Fibroblast of lung (primary cell): Measurements from ENCODE around the gene LCE3B. TPM values are rescaled to one million over a fixed set of nuclear protein-coding genes. Genes with fewer than 3 reads are reported as not detected.

Experiments used
- DNase-seq, 2 donors: peaks; one replicate each; pipeline versions ENCODE4 v3.0.0 to v3.0.0-alpha.2; 2010; ENCODE audit warnings: low read depth in 2 of 2
- H2AFZ ChIP-seq: 2 replicates; pipeline ENCODE4 v1.5.1; 2012; ENCODE audit warnings: low read length, control low read depth, inconsistent platforms
- H3K27ac ChIP-seq: 2 replicates; pipeline ENCODE4 v1.5.1; 2011; ENCODE audit warnings: low read length, control low read depth; ENCODE audit not compliant: insufficient read depth
- H3K27me3 ChIP-seq: 2 replicates; pipeline ENCODE4 v1.5.1; 2011; ENCODE audit warnings: mild to moderate bottlenecking, low read length; ENCODE audit not compliant: control insufficient read depth, insufficient read depth
- H3K36me3 ChIP-seq: 2 replicates; pipeline ENCODE4 v1.5.1; 2011; ENCODE audit warnings: low read length; ENCODE audit not compliant: control insufficient read depth, insufficient read depth
- H3K4me1 ChIP-seq: 2 replicates; pipeline ENCODE4 v1.5.1; 2011; ENCODE audit warnings: low read length; ENCODE audit not compliant: control insufficient read depth, insufficient read depth; ENCODE audit errors: extremely low read depth
- H3K4me2 ChIP-seq: 2 replicates; pipeline ENCODE4 v1.5.1; 2011; ENCODE audit warnings: low read length, control low read depth; ENCODE audit not compliant: insufficient read depth; ENCODE audit errors: extremely low read depth
- H3K4me3 ChIP-seq, 4 experiments: fragments of 200-600 bp in 1 of 4; sonication (generic) in 1 of 4; replicated peaks in 1 of 4; 2 replicates each; pipeline ENCODE4 v1.5.1; 2011 to 2016; ENCODE audit warnings: low read length in 4 of 4, low read depth in 3 of 4, mild to moderate bottlenecking in 3 of 4, control low read depth in 2 of 4, inconsistent platforms in 1 of 4, mixed read lengths in 1 of 4; ENCODE audit not compliant: insufficient read depth in 1 of 4; ENCODE audit errors: control extremely low read depth in 1 of 4
- H3K79me2 ChIP-seq: 2 replicates; pipeline ENCODE4 v1.5.1; 2012; ENCODE audit warnings: mild to moderate bottlenecking, low read length, inconsistent platforms; ENCODE audit not compliant: control insufficient read depth, insufficient read depth
- H3K9ac ChIP-seq: 2 replicates; pipeline ENCODE4 v1.5.1; 2011; ENCODE audit warnings: mild to moderate bottlenecking, low read length, control low read depth; ENCODE audit not compliant: insufficient read depth
- H3K9me3 ChIP-seq: 2 replicates; pipeline ENCODE4 v1.5.1; 2012; ENCODE audit warnings: low read depth, low read length; ENCODE audit not compliant: control insufficient read depth, insufficient read depth
- H4K20me1 ChIP-seq: 2 replicates; pipeline ENCODE4 v1.5.1; 2011; ENCODE audit warnings: low read length; ENCODE audit not compliant: control insufficient read depth, insufficient read depth; ENCODE audit errors: extremely low read depth
- EZH2 ChIP-seq: IDR thresholded peaks from 2 replicates; pipeline ENCODE4 v1.5.1; 2012; ENCODE audit warnings: low read length, control low read depth, mild to moderate bottlenecking; ENCODE audit errors: missing control alignments
- polyA minus RNA-seq: library from RNA; depleted of rRNA, polyadenylated mRNA; stranded (reverse); fragments of >200 nt; gene quantifications from 2 replicates; pipeline ENCODE4 v1.2.3, GENCODE V29; 2011; ENCODE audit warnings: low replicate concordance
- polyA plus RNA-seq, 2 donors: library from polyadenylated mRNA; depleted of rRNA in 1 of 2; stranded (reverse) in 1 of 2; unstranded in 1 of 2; fragments of >200 nt; gene quantifications; 2 replicates each; pipeline ENCODE4 v1.2.1, GENCODE V29; 2011 to 2012; ENCODE audit warnings: missing spikeins in 1 of 2
- total RNA-seq: library from RNA; depleted of rRNA; stranded (reverse); fragments of >200 nt; gene quantifications from 2 replicates; pipeline ENCODE4 v1.2.1, GENCODE V29; 2014
- TF ChIP-seq, protein P1 (sequence below), 2 donors: IDR thresholded peaks in 1 of 2; conservative IDR thresholded peaks in 1 of 2; 1 replicate in 1 of 2; 2 replicates in 1 of 2; pipeline ENCODE4 v1.5.1; 2011 to 2012; ENCODE audit warnings: low read length in 2 of 2, control low read depth in 1 of 2, inconsistent platforms in 1 of 2, low read depth in 1 of 2, mild to moderate bottlenecking in 1 of 2

Gene LCE3B, protein sequence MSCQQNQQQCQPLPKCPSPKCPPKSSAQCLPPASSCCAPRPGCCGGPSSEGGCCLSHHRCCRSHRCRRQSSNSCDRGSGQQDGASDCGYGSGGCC
- not detected in 2 replicates for total RNA-seq
- polyA plus RNA-seq, result not detected in 2 replicates
- not detected in 2 replicates for polyA plus RNA-seq (2012)
- not detected in 2 replicates for polyA minus RNA-seq

DNA sequence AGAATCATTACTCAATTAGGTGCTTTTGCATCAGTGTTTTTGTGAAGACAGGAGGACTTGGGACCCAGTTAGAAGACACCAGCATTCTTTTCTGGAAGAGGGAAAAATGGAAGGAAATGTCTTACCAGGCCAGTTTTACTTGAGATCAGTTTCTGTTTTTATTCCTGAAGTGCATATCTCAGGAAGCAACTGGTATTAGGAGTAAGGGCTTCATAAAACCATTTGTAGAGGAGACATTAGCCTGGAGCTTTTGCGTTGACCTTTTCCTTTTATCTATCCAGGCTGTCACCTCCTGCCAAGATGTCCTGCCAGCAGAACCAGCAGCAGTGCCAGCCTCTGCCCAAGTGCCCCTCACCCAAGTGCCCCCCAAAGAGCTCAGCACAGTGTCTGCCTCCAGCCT, at the start of gene LCE3B:
TSS of gene LCE3B (plus strand) at position 301 of the 400 bp plus-strand sequence. CDS start at position 301, 0 bp downstream.
- H3K4me3 ChIP-seq, result no peak within 1 kb of the TSS
- no peak within 1 kb of the TSS for H3K4me2 ChIP-seq
- no peak within 1 kb of the TSS for H3K27ac ChIP-seq
- H2AFZ ChIP-seq, result no peak within 1 kb of the TSS
- no peaks in the 10 kb centered on the region for H3K9me3 ChIP-seq
- no peaks in the 10 kb centered on the region for H4K20me1 ChIP-seq
- no peaks in the 10 kb centered on the region for H3K36me3 ChIP-seq
- no peak for TF ChIP-seq EZH2
- TF ChIP-seq, protein P1, sequence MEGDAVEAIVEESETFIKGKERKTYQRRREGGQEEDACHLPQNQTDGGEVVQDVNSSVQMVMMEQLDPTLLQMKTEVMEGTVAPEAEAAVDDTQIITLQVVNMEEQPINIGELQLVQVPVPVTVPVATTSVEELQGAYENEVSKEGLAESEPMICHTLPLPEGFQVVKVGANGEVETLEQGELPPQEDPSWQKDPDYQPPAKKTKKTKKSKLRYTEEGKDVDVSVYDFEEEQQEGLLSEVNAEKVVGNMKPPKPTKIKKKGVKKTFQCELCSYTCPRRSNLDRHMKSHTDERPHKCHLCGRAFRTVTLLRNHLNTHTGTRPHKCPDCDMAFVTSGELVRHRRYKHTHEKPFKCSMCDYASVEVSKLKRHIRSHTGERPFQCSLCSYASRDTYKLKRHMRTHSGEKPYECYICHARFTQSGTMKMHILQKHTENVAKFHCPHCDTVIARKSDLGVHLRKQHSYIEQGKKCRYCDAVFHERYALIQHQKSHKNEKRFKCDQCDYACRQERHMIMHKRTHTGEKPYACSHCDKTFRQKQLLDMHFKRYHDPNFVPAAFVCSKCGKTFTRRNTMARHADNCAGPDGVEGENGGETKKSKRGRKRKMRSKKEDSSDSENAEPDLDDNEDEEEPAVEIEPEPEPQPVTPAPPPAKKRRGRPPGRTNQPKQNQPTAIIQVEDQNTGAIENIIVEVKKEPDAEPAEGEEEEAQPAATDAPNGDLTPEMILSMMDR (conservative IDR thresholded peaks at IDR 0.05 in 1 of 2, IDR thresholded peaks at IDR 0.05 in 1 of 2; ENCODE audit: low read depth in 1 of 2, low read length in 2 of 2), result no peak
- no peaks in the 10 kb centered on the region for H3K4me1 ChIP-seq
- no peaks in the 10 kb centered on the region for H3K79me2 ChIP-seq
- no peak within 1 kb of the TSS for H3K9ac ChIP-seq
- no peak for DNase-seq
- no peaks in the 10 kb centered on the region for H3K27me3 ChIP-seq

DNA sequence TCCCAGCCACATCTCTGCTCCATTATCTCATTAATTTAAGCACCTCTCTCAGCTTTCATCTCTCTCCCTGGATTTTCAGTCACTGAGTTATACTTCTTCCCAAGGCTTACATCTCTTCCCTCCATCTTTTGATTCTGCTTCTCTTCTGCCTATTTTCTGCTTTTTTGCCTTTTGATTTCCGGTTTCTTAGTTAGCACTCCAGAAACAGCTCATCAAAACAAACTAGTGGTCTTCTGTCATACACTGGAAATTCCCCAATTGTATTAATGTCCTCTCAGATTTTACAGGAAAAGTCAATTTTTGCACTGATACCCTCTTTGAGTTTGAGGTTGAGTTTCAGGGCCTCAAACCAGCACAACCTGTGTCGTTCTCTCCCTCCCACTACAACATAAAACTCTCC, 48.5 kb upstream of the LCE3B start:
- Histone ChIP-seq H2AFZ (no peak overlapping the region), H3K4me2 (no peak overlapping the region), H3K9me3 (no peaks in the 10 kb centered on the region), H3K27ac (no peak overlapping the region), H3K4me3 (no peak overlapping the region), H3K4me1 (no peaks in the 10 kb centered on the region), H3K36me3 (no peaks in the 10 kb centered on the region), H3K9ac (no peak overlapping the region), H4K20me1 (no peaks in the 10 kb centered on the region), H3K27me3 (no peaks in the 10 kb centered on the region), H3K79me2 (no peaks in the 10 kb centered on the region)
- TF ChIP-seq EZH2, result no peak
- no peak for DNase-seq

DNA sequence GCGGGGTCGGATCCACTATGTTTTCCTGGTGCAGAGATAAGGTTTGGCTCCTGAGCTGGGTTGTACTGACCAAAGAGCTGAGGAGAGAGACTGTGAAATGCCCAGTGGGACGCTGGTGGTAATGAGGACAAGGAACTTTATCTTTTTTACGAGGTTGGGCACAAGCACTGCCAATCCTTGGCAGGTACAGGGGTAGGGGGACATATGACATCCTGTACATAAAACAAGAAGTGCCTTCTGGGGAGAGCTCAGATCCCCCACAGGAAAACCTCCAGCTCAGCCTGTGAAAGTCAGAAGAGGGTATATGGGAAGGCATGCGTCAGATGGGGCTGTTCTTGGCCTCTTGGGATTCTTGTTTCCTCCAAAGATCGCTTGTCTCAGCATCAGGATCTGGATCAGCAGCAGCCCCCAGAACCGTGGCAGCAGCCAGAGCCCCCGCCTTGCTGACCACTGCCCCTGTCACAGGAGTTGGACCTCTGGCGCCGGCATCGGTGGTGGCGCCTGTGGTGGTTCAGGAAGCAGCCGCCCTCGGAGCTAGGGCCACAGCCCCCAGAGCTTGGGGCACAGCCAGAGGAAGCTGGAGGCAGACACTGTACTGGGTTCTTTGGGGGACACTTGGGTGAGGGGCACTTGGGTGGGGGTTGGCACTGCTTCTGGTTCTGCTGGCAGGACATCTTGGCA, 47.9 kb upstream of the LCE3B start:
- Histone ChIP-seq H3K27ac (no peak overlapping the region), H3K79me2 (no peaks in the 10 kb centered on the region), H3K9ac (no peak overlapping the region), H3K36me3 (no peaks in the 10 kb centered on the region), H3K9me3 (no peaks in the 10 kb centered on the region), H3K4me3 (no peak overlapping the region), H3K4me1 (no peaks in the 10 kb centered on the region), H3K27me3 (no peaks in the 10 kb centered on the region), H3K4me2 (no peak overlapping the region), H2AFZ (no peak overlapping the region), H4K20me1 (no peaks in the 10 kb centered on the region)
- TF ChIP-seq, protein P1 (conservative IDR thresholded peaks at IDR 0.05 in 1 of 2, IDR thresholded peaks at IDR 0.05 in 1 of 2; ENCODE audit: low read depth in 1 of 2, low read length in 2 of 2), result no peak
- TF ChIP-seq EZH2, result no peak
- no peak for DNase-seq
